Effector CD8-positive, alpha-beta T cell (primary cell): Measurements from ENCODE around the gene DHX35.
"Not testable (repeated sequence)": the region's sequence is repeated elsewhere in the genome, so short reads cannot be mapped to it uniquely, and the experiment has no call there.

Source experiments
- DNase-seq: peaks from one replicate; lab custom pipeline; 2025; lab: John Stamatoyannopoulos, UW

Gene DHX35

DNA sequence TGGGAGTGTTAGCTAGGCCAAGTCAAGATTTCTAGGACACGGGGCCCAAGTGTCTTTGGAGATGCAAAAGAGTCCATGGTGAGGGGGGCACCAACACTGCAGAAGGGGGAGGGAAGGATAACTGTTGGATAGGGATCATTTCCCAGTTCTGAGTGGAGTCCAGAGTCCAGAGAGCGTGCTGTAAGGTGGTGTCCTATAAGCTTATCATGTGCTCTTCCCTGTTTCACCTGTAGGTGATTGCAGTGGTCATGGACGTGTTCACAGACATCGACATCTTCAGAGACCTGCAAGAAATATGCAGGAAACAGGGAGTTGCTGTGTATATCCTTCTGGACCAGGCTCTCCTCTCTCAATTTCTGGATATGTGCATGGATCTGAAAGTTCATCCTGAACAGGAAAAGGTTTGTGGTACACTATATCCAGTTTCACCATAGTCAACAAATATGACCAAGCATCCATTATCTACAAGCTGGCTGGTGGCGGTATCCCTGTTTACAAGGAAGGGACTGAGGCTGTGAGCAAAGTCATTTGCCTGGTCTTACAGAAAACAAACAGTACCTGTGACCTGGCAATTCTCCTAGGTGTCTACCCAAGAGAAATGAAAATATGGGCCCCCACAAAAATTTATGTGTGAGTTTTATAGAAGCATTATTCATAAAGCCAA lies 20.3 kb upstream of the DHX35 start:
- no peak for DNase-seq

- no peak for DNase-seq
Measured at GRCh38 chr20:38945012-38945411, 17.1 kb upstream of the DHX35 start.

- DNase-seq, result no peak
Measured at GRCh38 chr20:38946836-38947235, 15.3 kb upstream of the DHX35 start.

DNA sequence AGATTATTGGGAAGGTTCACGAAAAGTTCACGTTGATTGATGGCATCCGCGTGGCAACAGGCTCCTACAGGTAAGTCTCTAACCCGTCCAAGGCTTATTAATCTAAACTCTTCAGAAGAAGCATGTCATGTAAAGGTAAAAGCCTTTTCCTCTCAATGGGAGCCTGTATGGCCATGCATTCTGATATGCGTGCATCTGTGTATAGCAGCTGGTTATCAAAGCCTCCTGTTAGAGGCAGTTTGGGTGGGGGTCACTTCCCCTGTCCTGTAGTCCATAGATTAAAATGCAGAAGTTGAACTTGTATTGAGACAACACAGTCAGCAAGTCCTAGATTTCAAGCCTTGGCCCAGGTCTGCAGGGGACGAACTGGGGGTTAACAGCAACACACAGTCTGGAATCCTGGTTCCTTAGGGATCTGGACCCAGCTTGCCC lies 14.2 kb upstream of the DHX35 start:
- DNase-seq, result no peak

- no peak for DNase-seq
Measured at GRCh38 chr20:38950254-38950653, 11.9 kb upstream of the DHX35 start.

DNA sequence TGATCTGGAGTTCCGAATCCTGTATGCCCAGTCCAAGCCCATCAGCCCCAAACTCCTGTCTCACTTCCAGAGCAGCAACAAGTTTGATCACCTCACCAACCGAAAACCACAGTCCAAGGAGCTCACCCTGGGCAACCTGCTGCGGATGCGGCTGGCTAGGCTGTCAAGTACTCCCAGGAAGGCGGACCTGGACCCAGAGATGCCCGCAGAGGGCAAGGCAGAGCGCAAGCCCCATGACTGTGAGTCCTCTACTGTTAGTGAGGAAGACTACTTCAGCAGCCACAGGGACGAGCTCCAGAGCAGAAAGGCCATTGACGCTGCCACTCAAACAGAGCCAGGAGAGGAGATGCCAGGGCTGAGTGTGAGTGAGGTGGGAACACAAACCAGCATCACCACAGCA lies 10.5 kb upstream of the DHX35 start:
- DNase-seq, result no peak

DNA sequence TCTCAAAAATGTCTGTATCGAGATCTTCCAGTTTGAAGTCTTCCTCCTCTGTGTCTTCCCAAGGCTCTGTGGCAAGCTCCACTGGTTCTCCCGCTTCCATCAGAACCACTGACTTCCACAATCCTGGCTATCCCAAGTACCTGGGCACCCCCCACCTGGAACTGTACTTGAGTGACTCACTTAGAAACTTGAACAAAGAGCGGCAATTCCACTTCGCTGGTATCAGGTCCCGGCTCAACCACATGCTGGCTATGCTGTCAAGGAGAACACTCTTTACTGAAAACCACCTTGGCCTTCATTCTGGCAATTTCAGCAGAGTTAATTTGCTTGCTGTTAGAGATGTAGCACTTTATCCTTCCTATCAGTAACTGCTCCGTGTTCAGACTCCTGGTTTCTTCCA lies 10.0 kb upstream of the DHX35 start:
- DNase-seq, result no peak

DNA sequence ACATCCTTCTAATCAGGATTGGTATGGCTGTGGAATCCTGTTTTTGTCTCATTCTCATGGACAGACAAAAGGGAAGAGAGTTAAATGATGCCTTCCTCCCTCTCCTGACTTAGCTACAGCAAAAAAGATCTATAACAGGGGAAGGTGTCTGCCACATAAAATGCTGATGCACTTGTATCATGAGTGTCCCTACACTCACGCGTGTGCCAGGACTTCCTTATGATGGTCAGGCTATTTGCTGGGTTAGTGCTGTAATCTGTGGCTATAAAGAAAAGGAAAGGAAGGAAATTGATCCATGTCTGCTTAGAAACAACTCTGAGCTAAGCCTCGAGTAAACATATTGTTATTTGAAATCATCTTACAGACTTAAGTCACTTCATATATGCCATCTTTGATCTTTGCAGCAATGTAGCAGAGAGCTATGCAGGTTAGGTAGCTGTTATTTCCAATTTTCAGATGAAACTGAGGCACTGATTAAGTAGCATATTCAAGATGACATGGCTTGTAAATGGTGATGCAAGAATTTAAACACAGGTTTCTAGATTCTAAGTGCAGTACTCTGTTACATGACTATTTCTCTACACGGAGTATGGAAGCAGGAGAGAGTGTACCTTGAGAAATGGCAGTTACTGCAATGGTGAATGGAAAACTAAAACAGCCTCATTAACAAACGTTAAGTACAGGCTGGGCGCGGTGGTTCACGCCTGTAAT lies 8.4 kb upstream of the DHX35 start:
- DNase-seq, result no peak

DNA sequence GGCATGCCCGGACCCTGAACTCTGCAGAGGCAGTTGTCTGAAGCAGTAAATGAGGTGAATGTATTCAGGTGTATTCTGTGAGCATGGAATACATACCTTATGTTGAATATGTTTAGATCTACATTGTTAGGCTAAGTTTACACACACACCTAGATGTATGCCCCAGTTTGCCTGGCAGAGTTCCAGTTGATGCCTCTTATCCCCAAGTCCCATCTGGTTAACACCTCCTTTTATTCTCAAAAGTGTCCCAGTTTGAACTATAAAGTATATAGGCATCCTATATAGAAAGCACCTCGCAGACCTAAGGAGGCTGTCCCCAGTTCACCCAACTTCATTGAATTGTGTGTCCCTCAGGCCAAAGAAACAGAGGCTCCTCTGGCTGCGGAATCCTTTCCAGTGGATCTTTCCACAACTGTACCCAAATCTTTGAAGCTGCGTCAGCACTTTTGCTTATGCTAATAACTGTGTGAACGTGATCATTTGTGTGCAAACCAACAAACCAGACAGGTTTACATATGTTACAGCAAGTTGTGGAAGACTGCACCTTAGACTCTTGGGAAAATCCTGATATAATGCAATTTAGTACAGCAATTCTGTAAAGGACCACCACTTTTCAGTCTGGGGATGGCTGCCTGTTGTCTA lies 4.8 kb upstream of the DHX35 start:
- no peak for DNase-seq

- no peak for DNase-seq
Measured at GRCh38 chr20:38957915-38958485, 4.1 kb upstream of the DHX35 start.

GRCh38 chr20:38960187-38960687 lies 1.9 kb upstream of the DHX35 start:
- not testable (repeated sequence) for DNase-seq

DNA sequence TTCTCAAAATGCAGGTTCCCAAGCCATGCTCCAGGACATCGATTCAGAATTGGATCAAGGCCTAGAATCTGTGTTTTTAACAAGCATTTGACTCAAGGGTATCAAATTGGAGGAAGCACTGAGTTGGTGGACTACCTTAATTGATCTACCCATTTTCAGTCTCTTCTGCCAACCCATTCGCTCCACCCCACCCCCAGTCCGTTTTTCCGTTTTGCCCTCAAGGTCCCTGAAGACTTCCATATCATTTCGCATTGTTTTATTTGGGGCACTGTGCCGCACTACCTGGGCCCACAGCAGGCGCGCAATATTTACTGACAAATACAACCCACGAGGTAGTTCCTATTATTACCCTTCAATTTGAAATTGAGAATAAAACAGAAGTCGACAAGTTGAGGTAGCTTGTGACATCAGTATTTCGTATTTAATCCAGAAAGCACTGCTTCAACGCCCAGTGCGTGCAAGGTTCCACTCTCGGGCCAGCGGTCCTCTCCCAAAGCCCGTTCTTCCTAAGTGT lies 557 bp upstream of the DHX35 start:
- no peak for DNase-seq

- no peak for DNase-seq
Measured at GRCh38 chr20:38962928-38963401, 821 bp downstream of the DHX35 start.

GRCh38 chr20:38963745-38964144 lies 1.6 kb downstream of the DHX35 start:
- DNase-seq, result no peak

GRCh38 chr20:38965264-38965663 lies 3.1 kb downstream of the DHX35 start:
- DNase-seq, result no peak

GRCh38 chr20:38968090-38968489 lies 5.9 kb downstream of the DHX35 start:
- no peak for DNase-seq

- no peak for DNase-seq
Measured at GRCh38 chr20:38969708-38970107, 7.6 kb downstream of the DHX35 start.

GRCh38 chr20:38970302-38970701 lies 8.2 kb downstream of the DHX35 start:
- DNase-seq, result no peak

- DNase-seq, result no peak
Measured at GRCh38 chr20:38973107-38973506, 11.0 kb downstream of the DHX35 start.

GRCh38 chr20:38973645-38974044 lies 11.5 kb downstream of the DHX35 start:
- DNase-seq, result no peak

- DNase-seq, result no peak
Measured at GRCh38 chr20:38975539-38976120, 13.5 kb downstream of the DHX35 start.

DNA sequence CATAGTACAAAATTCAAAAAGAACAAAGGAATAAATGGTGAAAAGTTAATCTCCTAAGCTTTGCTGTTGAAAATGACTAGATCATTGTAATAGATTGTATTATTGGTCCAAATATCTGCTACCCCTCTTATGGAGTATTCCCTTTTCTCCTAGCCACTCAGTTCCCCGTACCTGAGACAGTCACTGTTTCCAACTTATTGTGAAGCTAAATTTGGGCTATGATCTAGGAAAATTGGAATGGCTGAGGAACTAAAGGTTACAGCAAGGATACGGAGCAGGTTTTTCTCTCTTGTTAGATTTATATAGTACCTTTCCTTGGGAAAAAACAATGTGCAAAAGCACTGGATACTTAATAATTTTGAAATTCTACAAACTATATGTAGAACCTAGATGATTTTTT lies 17.3 kb downstream of the DHX35 start:
- DNase-seq, result no peak
